Measurements from ENCODE around the gene AKAP14.
"Not testable (repeated sequence)": the region's sequence is repeated elsewhere in the genome, so short reads cannot be mapped to it uniquely, and the experiment has no call there.

- not testable (repeated sequence) for TF ChIP-seq CTCF (IDR thresholded peaks at IDR 0.05; ENCODE audit: low read length); EZH2 (optimal IDR thresholded peaks at IDR 0.05; ENCODE audit: low read depth, low read length)
Observed at GRCh38 chrX:119922391-119922790, 26.7 kb downstream of the AKAP14 start.
